NCI-H1417 (cell line): ENCODE data around the gene RGS3.

Experiments
- DNase-seq, 3 experiments: peaks; one replicate each; lab custom pipeline; 2025; lab: John Stamatoyannopoulos, UW

The RGS3 gene

DNA sequence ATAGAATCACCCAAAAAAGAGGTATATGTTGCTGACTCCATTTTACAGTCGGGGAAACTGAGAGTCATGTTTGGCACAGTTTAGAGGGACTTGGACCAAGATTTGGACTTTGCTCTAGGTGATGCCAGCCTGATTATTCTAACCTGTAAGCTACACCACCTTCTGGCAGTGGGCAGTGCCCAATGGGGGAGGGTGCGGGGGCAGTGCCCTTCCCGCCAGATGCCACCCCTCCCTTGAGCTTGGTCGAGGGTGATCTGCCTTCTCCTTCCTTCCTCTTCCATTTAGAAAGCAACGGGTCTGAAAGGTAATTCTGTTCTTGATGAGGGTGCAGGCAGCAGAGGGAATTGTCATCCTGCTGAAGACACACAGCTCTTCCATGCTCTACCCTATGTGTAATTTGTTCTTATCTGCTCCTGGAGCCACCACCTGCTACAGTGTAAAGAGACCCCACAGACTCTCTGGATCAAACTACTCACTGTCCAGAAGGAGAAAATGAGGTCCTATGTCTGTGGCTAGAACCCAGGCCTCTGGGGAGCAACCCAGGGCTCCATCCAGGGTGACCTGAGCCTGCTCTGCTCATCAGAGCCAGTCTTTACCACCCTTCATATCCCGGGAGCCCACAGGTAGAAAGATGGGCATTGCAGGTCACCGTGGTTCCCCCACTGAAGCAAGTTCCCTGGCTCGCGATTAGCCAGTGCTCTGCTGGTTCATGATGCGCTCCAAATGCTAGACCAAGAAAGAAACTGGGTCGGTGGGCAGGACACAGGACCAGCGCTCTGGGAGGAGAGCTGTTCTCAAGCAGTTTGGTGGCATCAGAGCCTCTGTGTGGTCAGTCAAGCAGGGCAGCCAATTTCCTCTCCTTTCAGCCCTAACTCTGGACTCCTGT, 156.2 kb downstream of the RGS3 start:
- no peak for DNase-seq

- peak in 2 of 3 experiments; percentile 46 to 67 for DNase-seq
These were observed 157.0 kb downstream of the RGS3 start for GRCh38 chr9:113620377-113621161.

GRCh38 chr9:113621309-113621791, 157.8 kb downstream of the RGS3 start:
- DNase-seq, result no peak

GRCh38 chr9:113621980-113622379, 158.5 kb downstream of the RGS3 start:
- no peak for DNase-seq

- DNase-seq, result peak in 2 of 3 experiments; percentile 17 to 25
These were observed 159.3 kb downstream of the RGS3 start for GRCh38 chr9:113622600-113623400.

GRCh38 chr9:113623851-113624485, 160.4 kb downstream of the RGS3 start:
- no peak for DNase-seq

- no peak for DNase-seq
These were observed 161.2 kb downstream of the RGS3 start for GRCh38 chr9:113624721-113625120.

DNA sequence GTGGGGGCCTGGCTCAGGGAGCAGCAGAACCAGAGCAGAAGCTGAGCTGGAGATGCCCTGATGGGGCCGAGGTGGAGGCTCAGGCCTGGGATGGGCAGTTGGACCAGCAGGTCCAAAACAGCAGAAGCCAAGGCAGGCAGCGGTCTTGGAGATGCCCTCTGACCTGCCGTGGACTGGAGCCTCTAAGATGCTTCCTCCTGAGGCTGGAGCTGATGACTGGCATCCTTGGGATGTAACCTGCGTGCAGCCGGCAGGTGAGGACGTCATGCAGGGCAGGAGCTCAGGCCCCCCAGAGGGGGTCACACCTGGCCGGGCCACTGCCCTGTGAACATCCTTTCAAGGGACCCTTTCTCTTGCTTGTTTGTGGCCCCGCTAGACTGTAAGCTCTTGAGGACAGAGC, 162.0 kb downstream of the RGS3 start:
- no peak for DNase-seq

DNA sequence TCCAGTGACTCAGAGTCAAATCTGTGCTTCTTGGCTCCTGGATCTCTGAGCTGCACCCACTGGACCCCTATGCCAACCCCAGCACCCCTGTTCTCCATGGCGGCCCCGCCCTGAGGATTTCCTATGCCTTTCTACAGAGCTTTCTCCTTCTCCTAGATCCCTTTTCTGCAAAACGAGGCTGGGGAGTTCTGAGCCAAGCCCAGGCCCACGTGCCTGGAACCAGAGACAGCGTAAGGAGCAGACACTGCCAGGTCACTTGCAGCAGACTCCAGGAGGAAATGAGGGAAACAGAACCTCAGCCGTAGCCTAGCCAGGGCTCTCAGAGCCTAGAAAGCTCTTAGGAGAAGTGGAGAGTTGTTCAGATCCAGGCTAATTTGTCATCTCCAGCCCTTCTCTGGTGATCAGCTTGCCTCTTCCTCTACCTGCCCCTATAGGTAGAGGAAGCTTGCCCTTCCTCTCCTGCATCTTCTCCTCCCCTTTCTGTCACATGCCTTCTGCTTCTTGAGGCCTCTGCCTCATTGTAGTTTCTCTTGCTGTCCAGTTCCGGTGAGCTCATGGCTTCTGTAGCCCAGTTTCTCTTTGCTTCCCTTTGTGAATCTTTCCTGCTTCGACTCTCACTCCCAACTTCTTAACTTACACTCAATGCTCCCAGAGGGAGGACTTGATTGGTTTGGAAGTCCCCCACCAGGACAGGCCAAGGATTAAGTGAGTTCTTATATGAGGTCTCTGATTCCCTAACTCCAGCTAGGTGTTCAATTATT, 163.4 kb downstream of the RGS3 start:
- no peak for DNase-seq

DNA sequence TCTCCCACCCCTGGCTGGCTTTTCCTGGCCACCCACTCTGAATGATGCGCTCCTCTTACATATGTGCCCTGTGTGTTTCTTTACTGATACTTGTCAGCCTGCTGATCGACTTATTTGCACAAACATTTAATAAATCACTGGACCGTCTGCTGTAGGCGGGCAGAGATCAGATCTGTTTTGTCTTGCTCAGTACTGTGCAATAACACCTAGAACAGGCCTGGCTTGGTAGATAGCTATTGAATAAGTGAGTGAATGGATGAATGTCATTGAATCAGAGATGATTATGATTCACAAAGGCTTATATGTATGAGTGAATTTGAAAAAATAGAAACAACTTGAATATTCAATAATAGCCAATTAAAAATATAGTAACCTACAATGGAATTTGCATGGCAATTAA, 165.1 kb downstream of the RGS3 start:
- DNase-seq, result no peak

DNA sequence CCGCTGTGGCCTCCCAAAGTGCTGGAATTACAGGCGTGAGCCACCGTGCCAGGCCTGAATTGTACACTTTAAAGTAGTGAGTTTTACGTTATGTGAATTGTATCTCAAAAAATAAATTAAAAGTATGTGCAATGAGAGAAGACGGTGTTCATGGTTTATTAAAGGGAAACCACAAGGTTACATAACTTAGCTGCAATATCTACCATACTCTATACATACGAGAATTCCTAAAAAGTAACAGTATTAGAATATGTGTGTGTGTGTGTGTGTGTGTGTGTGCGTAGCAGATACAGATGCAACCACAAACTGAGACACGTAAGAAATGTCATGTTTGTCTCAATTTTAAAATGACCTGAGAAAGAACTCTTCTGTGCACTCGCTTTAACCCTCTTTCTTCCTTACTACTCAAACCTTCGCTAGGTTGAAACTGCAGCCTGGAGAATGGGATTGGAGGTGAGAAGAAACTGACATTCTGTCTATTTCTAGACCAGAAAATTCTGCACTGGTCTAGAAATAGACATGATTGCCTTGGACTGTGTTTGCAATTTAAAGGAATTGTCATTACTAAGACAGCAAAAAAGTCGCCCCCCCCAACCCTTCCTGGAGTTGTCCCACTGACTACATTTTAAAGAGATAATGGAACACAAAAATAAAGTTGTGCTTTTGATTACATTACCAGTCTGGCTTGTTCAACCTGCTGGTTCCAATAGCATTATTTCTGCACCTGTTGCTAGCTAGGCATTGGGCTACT, 167.0 kb downstream of the RGS3 start:
- DNase-seq, result no peak

- no peak for DNase-seq
These were observed 167.7 kb downstream of the RGS3 start for GRCh38 chr9:113631137-113631765.

DNA sequence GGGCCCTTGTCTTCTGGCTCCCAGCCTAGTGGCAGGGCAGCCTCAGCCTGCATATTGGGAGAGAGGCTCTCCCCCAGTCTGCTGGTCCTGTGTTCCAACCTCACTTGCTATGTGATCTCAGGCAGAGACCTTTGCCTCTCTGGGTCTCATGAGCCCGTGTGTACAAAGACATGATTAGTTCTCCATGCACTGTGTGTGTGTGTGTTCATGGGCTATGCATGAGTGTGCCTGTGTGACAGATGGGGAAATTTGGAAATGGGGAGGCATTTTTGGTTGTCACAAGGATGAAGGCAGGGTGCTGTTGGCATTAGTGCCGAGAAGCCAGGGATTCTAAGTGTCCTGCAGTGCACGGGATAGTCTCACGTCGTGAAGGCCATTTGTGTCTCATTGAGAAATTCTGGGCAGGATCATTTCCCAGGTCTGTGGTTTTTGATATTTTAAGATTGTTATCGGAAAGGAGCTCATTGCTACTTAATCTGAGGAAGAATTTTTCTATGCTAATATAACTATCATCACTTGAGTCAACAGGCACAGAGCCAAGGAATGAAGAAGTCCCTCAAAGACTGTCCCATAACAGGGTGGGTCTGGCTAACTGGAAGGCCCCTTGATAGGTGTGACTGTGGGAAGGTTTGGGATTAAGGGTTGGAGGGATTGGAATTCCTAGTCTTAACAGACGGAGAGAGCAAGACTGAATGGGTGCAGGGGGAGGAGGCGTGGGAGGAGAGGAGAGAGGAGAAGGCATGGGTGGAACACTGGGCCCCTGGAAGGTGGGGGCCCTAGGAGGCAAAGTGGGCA, 168.5 kb downstream of the RGS3 start:
- DNase-seq, result no peak

GRCh38 chr9:113632776-113633590, 169.5 kb downstream of the RGS3 start:
- DNase-seq, result no peak

GRCh38 chr9:113633782-113634595, 170.5 kb downstream of the RGS3 start:
- DNase-seq, result no peak

DNA sequence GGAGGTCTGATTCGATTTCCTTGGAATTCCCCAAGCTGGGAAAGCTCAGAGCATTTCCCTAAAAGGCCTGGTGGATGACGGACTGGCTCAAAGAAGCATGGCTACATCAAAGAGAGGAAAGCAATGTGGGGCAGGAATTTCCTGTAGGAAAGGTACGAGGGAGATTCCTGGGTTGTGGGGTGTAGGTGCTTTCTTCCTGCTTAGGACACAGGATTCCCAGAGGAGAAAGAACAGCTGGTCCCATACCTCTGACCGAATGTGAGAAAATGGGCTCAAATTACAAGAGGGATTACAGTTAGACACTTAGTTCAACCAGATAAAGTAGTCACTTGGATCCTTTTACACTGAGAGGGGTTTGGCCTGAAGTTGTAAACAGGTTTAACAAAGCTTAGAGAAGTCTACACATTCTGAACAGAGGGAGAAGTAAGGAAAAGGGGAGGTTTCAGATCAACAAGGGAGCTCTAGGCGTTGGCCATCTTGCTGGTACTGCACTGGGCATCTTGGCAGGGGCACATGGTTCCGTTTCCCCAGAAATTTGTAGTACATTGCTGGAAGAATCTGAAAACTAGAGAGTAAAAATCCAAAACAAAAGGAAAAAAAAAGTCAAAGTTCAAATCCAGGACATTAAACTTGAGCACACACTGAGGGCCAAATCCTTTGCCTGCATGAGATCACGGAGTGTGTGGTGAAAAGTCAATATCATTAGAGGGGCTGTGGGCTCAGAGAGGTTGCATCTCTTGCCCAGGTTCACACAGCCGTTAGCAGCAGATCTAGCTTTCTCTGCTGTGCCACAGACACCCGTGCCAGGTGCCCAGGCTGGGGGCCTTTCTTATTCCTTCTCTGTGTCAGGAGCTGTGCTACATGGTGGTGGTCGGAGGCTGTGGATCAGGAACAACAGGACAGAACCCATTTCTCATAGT, 171.3 kb downstream of the RGS3 start:
- DNase-seq, result no peak
